Measurements from ENCODE around the gene CYP2B6. TPM values are rescaled to one million over a fixed set of nuclear protein-coding genes. Genes with fewer than 3 reads are reported as not detected.
"Not testable (repeated sequence)": the region's sequence is repeated elsewhere in the genome, so short reads cannot be mapped to it uniquely, and the experiment has no call there.

The CYP2B6 gene
- total and polyA plus RNA-seq, 7 donors = 2.7 to 5.8 (median 3.0) TPM; not detected in 4

DNA sequence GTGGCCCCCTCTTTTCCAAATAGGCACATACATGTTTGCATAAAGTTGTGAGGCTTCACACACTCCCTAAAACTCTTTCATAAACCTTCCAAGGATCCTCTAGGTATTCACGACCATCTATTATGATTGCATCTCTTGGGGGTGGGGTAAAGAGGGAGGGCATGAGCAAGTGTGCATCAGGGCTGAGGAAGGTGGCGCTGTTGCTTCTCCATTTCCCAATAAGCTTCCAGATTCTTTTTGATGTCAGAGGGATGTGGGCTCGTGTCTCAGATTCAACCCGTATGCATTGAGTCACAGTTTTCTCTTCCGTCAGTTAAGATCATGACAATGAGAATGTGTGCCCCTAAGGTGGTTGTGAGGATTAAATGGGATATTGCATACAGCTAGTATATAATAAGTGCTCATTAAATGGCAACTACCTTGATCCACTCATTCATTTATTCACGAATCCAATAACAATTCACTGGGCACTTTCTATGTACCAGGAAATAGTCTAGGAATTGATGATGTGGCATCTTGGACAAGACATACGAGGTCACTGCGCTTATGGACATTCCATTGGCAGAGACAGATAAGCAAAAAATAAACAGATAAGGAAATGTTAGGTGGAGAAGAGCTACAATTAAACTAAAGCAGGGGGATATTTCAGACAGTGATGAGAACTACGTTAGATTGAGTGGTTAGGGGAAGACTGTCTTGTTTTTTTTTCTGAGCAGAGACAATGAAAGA, 10.3 kb downstream of the CYP2B6 start:
- intact Hi-C loops (cut with DNase I) = no loop called here
- Histone ChIP-seq H3K4me1 (no peaks in the 10 kb centered on the region), H3K27me3 (peaks cover 0 to 12% (median 0%) of the 10 kb centered on the region in 3 donors), H3K9me3 (no peaks in the 10 kb centered on the region), H3K36me3 (no peaks in the 10 kb centered on the region), H3K4me3 (no peak overlapping the region), H3K27ac (no peak overlapping the region)
- DNase-seq = no peak
- TF ChIP-seq, protein P1, sequence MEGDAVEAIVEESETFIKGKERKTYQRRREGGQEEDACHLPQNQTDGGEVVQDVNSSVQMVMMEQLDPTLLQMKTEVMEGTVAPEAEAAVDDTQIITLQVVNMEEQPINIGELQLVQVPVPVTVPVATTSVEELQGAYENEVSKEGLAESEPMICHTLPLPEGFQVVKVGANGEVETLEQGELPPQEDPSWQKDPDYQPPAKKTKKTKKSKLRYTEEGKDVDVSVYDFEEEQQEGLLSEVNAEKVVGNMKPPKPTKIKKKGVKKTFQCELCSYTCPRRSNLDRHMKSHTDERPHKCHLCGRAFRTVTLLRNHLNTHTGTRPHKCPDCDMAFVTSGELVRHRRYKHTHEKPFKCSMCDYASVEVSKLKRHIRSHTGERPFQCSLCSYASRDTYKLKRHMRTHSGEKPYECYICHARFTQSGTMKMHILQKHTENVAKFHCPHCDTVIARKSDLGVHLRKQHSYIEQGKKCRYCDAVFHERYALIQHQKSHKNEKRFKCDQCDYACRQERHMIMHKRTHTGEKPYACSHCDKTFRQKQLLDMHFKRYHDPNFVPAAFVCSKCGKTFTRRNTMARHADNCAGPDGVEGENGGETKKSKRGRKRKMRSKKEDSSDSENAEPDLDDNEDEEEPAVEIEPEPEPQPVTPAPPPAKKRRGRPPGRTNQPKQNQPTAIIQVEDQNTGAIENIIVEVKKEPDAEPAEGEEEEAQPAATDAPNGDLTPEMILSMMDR (IDR thresholded peaks at IDR 0.05) = no peak
- TF ChIP-seq POLR2AphosphoS5 (IDR thresholded peaks at IDR 0.05) = no peak
- TF ChIP-seq POLR2A (IDR thresholded peaks at IDR 0.05) = no peak
- TF ChIP-seq EP300 (IDR thresholded peaks at IDR 0.05) = no peak
- 80 to 87% methylated on average over 9 of the region's 9 CpGs for WGBS, 2 donors

DNA sequence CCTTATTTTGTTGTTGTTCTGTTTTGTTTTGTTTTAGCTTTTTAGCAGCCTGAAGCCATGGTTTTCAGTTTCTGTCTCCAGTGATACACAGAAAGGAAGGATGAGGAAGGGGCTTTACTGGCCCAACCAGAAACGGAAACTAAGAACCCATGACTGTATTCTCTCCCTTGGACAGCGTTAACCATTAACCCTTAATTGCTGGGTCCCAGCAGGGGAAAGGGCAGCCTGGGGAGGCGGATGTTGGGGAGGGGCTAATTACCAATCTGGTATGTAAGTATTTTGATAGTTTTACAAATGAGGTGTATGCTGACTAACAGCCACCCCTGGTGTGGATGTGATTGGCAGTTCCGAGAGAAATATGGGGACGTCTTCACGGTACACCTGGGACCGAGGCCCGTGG, 12.6 kb downstream of the CYP2B6 start:
- intact Hi-C loops (cut with DNase I); H3K27ac ChIP-seq; H3K4me3 ChIP-seq; H3K9me3 ChIP-seq; H3K36me3 ChIP-seq; H3K4me1 ChIP-seq; DNase-seq: not testable (repeated sequence)
- 44 to 58% methylated on average over 7 of the region's 8 CpGs for WGBS, 2 donors
- peaks cover 0 to 12% (median 0%) of the 10 kb centered on the region in 3 donors for H3K27me3 ChIP-seq

DNA sequence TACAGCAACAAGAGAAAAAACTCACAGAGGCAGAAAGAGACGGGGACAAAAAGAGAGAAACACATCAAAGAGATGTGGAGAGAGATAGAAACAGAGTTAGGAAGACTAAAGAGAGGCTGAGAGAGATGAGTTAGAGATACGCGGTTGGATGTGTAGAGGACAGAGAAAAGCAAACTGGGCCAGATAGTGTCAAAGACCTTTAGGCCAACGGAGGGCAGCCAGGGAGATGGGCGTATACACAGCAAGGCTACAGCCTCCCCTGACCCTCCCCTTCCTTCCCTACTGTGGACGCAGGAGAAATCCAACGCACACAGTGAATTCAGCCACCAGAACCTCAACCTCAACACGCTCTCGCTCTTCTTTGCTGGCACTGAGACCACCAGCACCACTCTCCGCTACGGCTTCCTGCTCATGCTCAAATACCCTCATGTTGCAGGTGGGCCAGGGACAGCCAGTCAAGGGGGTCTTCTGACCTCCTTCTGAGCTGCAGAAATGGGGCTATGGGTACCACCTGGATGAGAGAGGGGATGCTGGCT, 18.7 kb downstream of the CYP2B6 start:
- Histone ChIP-seq H3K9me3 (no peaks in the 10 kb centered on the region), H3K27ac (no peak overlapping the region), H3K4me3 (no peak overlapping the region), H3K27me3 (peaks cover 0 to 22% (median 0%) of the 10 kb centered on the region in 3 donors), H3K4me1 (no peaks in the 10 kb centered on the region), H3K36me3 (no peaks in the 10 kb centered on the region)
- intact Hi-C loops (cut with DNase I) = no loop called here
- 84 to 93% methylated on average over 11 of the region's 11 CpGs for WGBS, 2 donors
- no peak for DNase-seq
- TF ChIP-seq POLR2A (IDR thresholded peaks at IDR 0.05) = no peak

DNA sequence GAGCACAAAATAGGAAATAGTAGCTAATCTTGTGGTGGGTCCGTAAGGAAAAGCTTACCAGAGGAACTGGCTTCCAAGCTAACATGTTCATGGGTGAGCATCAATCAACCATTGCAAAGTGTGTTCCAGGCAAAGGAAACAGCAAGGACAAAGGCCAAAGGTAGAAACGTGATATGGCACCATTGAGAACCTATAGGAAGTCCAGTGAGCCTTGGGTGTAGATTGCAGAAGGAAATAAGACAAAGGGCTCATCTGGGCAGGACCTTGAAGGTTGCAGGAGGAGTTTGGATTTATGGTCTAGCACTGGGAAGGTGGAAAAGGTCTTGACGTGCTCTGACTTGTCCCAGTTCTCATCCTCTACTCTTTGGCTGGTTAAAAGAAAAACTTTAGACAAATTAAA, 22.3 kb downstream of the CYP2B6 start:
- H3K4me3 ChIP-seq = no peak overlapping the region
- 54 to 63% methylated on average over 3 of the region's 3 CpGs for WGBS, 2 donors
- TF ChIP-seq, protein P1 (IDR thresholded peaks at IDR 0.05) = no peak
- TF ChIP-seq POLR2A (IDR thresholded peaks at IDR 0.05) (no peak), EP300 (IDR thresholded peaks at IDR 0.05) (no peak), POLR2AphosphoS5 (IDR thresholded peaks at IDR 0.05) (no peak)

DNA sequence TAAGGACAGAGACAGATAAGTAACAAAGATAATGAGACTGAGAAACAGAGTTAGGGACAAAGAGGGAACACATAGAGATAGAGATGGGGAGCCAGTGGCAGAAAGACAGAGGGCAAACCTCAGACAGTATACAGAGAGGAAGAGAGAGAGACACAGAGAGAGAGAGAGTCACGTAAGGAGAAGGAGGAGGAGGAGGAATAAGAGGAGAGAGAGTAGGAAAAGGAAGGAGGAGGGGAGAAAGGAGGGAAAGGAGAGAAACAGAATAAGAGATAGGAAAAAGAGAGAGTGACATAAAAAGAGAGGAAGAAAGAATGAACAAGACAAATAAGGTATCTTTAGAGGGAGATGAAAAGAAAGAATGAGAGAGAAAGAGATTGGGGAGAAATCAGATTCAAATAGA, 23.6 kb downstream of the CYP2B6 start:
- intact Hi-C loops (cut with DNase I) = no loop called here
- no peak for DNase-seq
- no peak for TF ChIP-seq POLR2A (IDR thresholded peaks at IDR 0.05)
- no peak for TF ChIP-seq EP300 (IDR thresholded peaks at IDR 0.05)
- TF ChIP-seq POLR2AphosphoS5 (IDR thresholded peaks at IDR 0.05) = no peak
- TF ChIP-seq, protein P1 (IDR thresholded peaks at IDR 0.05) = no peak
- H3K27ac ChIP-seq = no peak overlapping the region
- H3K4me1 ChIP-seq = no peaks in the 10 kb centered on the region
- H3K27me3 ChIP-seq = peaks cover 0 to 14% (median 0%) of the 10 kb centered on the region in 3 donors
- no peaks in the 10 kb centered on the region for H3K9me3 ChIP-seq
- WGBS, 2 donors = 75 to 77% methylated on average over 1 of the region's 1 CpG
- H3K36me3 ChIP-seq = no peaks in the 10 kb centered on the region
- H3K4me3 ChIP-seq = no peak overlapping the region

More for the DNA sequence above, 22.3 kb downstream of the CYP2B6 start:
- DNase-seq = no peak
- Histone ChIP-seq H3K27me3 (peaks cover 0 to 14% (median 0%) of the 10 kb centered on the region in 3 donors), H3K36me3 (no peaks in the 10 kb centered on the region), H3K9me3 (no peaks in the 10 kb centered on the region), H3K27ac (no peak overlapping the region), H3K4me1 (no peaks in the 10 kb centered on the region)
- intact Hi-C loops (cut with DNase I) = no loop called here

Measured in sigmoid colon (tissue), 7 donors.